ENCODE results near the gene OTULINL.

Gene OTULINL

GRCh38 chr5:14576206-14576605 lies 5.4 kb upstream of the OTULINL start:
- TF ChIP-seq, protein P1, sequence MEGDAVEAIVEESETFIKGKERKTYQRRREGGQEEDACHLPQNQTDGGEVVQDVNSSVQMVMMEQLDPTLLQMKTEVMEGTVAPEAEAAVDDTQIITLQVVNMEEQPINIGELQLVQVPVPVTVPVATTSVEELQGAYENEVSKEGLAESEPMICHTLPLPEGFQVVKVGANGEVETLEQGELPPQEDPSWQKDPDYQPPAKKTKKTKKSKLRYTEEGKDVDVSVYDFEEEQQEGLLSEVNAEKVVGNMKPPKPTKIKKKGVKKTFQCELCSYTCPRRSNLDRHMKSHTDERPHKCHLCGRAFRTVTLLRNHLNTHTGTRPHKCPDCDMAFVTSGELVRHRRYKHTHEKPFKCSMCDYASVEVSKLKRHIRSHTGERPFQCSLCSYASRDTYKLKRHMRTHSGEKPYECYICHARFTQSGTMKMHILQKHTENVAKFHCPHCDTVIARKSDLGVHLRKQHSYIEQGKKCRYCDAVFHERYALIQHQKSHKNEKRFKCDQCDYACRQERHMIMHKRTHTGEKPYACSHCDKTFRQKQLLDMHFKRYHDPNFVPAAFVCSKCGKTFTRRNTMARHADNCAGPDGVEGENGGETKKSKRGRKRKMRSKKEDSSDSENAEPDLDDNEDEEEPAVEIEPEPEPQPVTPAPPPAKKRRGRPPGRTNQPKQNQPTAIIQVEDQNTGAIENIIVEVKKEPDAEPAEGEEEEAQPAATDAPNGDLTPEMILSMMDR (conservative IDR thresholded peaks at IDR 0.05; ENCODE audit: low read depth, low read length): no peak
- Histone ChIP-seq H2AFZ (ENCODE audit: low read depth) (no peak overlapping the region), H3K36me3 (ENCODE audit: insufficient read depth) (no peaks in the 10 kb centered on the region), H3K4me1 (ENCODE audit: low read depth, poor library complexity, severe bottlenecking) (peaks cover 4% of the 10 kb centered on the region), H3K27me3 (ENCODE audit: insufficient read depth, low read depth) (no peaks in the 10 kb centered on the region), H3K9ac (no peak overlapping the region), H3K79me2 (ENCODE audit: insufficient read depth, low read depth) (no peaks in the 10 kb centered on the region), H3K4me3 (IDR thresholded peaks at IDR 0.05; ENCODE audit: insufficient read depth, low read depth, low read length) (no peak overlapping the region), H3K4me2 (no peak overlapping the region), H3K27ac (no peak overlapping the region), H4K20me1 (ENCODE audit: insufficient read depth) (no peaks in the 10 kb centered on the region)

DNA sequence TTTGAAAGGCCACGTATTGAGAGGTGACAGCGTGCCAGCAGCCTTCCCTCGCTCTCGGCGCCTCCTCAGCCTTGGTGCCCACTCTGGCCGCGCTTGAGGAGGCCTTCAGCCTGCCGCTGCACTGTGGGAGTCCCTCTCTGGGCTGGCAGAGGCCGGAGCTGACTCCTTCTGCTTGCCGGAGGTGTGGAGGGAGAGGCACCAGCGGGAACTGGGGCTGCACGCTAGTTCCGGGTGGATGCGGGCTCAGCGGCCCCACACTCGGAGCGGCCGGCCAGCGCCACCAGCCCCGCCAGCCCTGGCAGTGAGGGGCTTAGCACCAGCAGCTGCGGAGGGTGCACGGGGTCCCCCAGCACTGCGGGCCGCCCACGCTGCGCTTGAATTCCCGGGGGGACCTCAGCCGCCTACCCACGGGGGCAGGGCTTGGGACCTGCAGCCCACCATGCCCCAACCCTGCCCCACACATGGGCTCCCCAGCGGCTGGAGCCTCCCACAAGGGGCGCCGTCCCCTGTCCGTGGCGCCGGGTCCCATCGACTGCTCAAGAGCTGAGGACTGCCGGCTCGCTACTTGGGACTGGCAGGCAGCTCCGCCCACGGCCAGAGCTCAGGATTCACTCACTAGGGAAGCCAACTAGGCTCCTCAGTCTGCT lies 4.4 kb upstream of the OTULINL start:
- Histone ChIP-seq H3K4me3 (IDR thresholded peaks at IDR 0.05; ENCODE audit: insufficient read depth, low read depth, low read length) (no peak overlapping the region), H3K36me3 (ENCODE audit: insufficient read depth) (no peaks in the 10 kb centered on the region), H3K27me3 (ENCODE audit: insufficient read depth, low read depth) (no peaks in the 10 kb centered on the region), H3K79me2 (ENCODE audit: insufficient read depth, low read depth) (no peaks in the 10 kb centered on the region), H3K4me2 (no peak overlapping the region), H3K9ac (no peak overlapping the region), H3K4me1 (ENCODE audit: low read depth, poor library complexity, severe bottlenecking) (peaks cover 4% of the 10 kb centered on the region), H2AFZ (ENCODE audit: low read depth) (no peak overlapping the region), H4K20me1 (ENCODE audit: insufficient read depth) (no peaks in the 10 kb centered on the region), H3K27ac (no peak overlapping the region)
- TF ChIP-seq, protein P1 (conservative IDR thresholded peaks at IDR 0.05; ENCODE audit: low read depth, low read length): no peak

DNA sequence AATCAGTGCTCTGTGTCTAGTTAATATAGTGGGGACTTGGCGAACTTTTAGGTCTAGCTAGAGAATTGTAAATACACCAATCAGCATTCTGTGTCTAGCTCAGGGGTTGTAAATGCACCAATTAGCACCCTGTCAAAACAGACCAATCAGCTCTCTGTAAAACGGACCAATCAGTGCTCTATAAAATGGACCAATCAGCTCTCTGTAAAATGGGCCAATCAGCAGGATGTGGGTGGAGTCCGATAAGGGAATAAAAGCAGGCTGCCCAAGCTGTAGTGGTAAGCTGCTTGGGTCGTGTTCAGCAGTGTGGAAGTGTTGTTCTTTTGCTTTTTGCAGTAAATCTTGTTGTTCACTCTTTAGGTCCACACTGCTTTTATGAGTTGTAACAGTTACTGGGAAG lies 3.6 kb upstream of the OTULINL start:
- peaks cover 11% of the 10 kb centered on the region for H3K4me1 ChIP-seq (ENCODE audit: low read depth, poor library complexity, severe bottlenecking)
- no peaks in the 10 kb centered on the region for H3K36me3 ChIP-seq (ENCODE audit: insufficient read depth)
- no peak overlapping the region for H3K9ac ChIP-seq
- H3K27me3 ChIP-seq (ENCODE audit: insufficient read depth, low read depth): no peaks in the 10 kb centered on the region
- no peak overlapping the region for H2AFZ ChIP-seq (ENCODE audit: low read depth)
- H3K27ac ChIP-seq: no peak overlapping the region
- no peaks in the 10 kb centered on the region for H3K79me2 ChIP-seq (ENCODE audit: insufficient read depth, low read depth)
- no peak overlapping the region for H3K4me2 ChIP-seq
- TF ChIP-seq, protein P1 (conservative IDR thresholded peaks at IDR 0.05; ENCODE audit: low read depth, low read length): no peak
- H4K20me1 ChIP-seq (ENCODE audit: insufficient read depth): no peaks in the 10 kb centered on the region
- no peak overlapping the region for H3K4me3 ChIP-seq (IDR thresholded peaks at IDR 0.05; ENCODE audit: insufficient read depth, low read depth, low read length)

DNA sequence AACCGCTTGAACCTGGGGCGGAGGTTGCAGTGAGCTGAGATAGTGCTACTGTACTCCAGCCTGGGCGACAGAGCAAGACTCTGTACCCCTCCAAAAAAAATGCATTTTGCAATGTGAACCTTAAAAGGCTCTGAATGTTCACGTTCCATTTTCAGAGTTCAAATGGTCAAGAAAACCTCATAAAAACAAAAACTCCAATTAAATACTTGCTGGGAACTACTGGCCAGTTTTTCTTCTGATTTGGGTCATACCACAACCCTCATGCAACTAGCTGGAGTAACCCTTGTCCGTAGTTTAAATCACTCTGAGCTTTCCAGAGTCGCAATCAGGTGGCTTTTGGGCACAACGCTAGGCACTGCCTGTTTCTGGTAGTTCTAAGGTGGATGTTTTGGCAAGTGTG lies 2.3 kb upstream of the OTULINL start:
- no peaks in the 10 kb centered on the region for H3K36me3 ChIP-seq (ENCODE audit: insufficient read depth)
- H3K27me3 ChIP-seq (ENCODE audit: insufficient read depth, low read depth): no peaks in the 10 kb centered on the region
- H3K79me2 ChIP-seq (ENCODE audit: insufficient read depth, low read depth): no peaks in the 10 kb centered on the region
- H3K9ac ChIP-seq: no peak overlapping the region
- H2AFZ ChIP-seq (ENCODE audit: low read depth): no peak overlapping the region
- TF ChIP-seq, protein P1 (conservative IDR thresholded peaks at IDR 0.05; ENCODE audit: low read depth, low read length): no peak
- H3K4me1 ChIP-seq (ENCODE audit: low read depth, poor library complexity, severe bottlenecking): peaks cover 12% of the 10 kb centered on the region
- H3K4me2 ChIP-seq: no peak overlapping the region
- H3K4me3 ChIP-seq (IDR thresholded peaks at IDR 0.05; ENCODE audit: insufficient read depth, low read depth, low read length): no peak overlapping the region
- no peak overlapping the region for H3K27ac ChIP-seq
- no peaks in the 10 kb centered on the region for H4K20me1 ChIP-seq (ENCODE audit: insufficient read depth)
